Activated CD4-positive, alpha-beta T cell treated with anti-CD3 and anti-CD28 coated beads for 24 hours (primary cell): ENCODE measurements around the gene CNTN5.

Source experiments
- DNase-seq, 2 donors: peaks; one replicate each; pipeline ENCODE4 v3.0.0-alpha.2; 2020; ENCODE audit warnings: low read depth in 2 of 2

CNTN5 gene

DNA sequence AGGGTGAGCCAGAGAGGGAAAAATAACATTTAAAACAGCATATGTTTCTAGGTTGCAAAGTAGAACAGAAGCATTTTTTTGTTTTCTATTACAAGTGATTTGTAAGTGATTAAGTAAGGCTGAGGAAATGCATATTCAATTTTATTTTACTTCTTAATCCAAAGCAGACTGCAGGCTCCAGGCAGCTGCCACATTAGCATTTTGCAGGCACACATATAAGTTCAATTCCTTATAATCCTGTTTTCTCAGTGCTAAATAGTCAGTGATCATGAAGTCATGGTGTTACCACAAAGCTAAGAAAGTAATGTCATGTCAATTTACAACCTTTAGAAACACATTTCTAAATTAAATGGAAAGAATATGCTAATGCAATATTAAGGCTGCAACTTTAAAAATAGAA is 149.8 kb downstream of the CNTN5 start:
- DNase-seq, result no peak

DNA sequence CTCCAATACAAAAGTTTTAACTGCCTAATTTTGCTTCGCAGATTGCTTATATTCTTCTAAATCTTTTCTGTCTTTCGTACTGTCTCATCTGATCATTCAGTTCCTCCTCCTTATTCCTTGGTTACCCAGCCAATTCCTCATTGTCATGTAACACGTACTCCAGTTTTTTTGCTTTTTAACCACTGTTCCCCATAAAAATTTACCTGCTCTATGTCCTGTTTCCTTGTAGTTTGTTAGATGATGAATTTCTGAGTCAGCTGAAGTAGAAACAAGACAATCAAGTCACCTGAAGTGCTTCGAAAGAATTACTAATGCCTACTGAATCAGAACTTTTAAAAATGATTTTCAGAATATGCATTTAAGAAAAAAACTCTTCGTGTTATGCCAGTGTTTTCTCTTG is 150.6 kb downstream of the CNTN5 start:
- DNase-seq, result no peak

DNA sequence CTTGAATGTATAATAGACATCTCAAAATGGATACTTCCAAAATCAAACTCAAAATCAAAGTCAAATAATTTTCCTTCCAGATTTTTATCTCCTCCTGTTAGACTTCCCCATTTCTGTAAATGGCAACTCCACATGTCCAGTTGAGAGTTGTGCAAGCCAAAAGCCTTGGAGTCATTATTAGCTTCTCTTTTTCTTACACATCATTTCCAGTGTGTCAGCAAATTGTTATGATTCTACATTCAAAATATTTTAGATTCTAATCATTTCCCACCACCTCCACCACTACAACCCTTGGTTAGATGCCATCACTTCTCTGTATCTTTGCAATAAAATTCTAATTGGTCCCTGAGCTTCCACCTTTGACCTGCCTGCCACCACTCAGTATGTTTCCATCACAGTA is 155.7 kb downstream of the CNTN5 start:
- DNase-seq, result no peak

DNA sequence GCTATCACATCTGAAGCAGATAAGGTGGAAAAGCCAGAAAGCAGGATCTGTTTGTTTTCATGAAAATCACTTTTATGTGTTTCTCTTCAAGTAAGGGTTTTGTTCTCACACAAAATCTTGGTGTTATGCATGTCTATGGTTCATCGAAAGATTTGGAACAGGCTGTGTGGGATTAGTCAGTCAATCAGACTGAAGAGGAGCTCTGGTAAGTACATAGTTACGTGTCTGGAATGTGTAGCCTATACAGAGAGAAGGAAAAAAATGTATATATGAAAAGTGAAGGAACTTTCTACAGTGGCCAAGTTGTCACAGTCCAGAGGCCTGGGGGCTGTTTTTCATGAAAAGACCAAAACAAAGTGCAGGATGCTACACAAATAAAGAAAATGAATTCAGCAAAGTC is 156.7 kb downstream of the CNTN5 start:
- no peak for DNase-seq

DNA sequence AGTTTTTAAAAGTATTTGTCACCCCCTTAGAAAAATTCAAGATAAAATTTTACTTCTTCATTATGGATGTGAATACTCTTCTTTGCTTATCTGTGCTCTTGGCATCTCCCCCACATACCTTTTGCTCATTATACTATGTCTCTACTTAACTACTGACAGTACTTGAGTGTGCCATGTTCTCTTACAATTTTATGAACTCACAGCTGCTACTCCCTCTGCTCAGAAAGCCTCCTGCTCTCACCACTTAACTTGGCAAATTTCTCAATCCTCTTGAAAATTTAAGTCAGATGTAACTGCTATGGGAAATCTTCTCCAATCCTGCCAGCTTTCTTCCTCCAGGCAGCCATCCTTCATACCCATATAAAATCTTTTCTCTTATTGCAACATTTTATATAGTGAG is 163.4 kb downstream of the CNTN5 start:
- no peak for DNase-seq

DNA sequence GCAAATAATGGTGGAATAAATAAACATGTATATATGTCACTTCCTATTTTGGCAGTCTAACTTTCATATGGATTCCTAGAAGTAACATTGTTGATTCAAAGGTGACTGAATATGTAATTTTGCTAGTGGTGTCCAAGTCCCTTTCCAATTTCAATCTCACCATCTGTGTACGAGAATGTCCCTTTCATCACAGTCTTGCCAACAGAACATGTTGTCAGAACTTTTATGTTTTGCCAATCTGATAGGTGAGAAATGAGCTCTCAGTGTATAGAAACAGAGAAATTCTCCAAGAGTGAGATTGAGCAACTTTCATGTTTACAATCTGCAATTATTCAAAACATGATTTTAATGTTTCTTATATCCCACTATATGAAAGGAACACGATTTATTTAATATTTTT is 167.5 kb downstream of the CNTN5 start:
- DNase-seq, result no peak

DNA sequence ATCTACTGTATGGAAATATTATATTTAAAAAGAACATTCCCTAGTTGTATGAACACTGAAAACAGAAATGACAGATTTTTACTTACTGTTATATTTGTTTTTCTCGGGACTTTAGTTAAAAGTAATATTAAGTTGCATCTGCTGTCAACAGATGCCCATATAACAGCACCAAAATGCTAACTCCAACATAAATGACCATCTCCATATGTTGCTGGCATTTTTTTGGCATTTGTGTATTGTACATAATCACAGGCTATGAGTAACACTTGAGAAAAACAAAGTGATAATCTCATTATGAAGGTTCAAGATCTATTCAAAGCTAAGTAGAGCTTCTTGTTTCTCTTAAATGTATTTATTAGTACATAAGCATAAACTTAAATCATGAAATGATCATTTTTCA is 172.0 kb downstream of the CNTN5 start:
- no peak for DNase-seq

DNA sequence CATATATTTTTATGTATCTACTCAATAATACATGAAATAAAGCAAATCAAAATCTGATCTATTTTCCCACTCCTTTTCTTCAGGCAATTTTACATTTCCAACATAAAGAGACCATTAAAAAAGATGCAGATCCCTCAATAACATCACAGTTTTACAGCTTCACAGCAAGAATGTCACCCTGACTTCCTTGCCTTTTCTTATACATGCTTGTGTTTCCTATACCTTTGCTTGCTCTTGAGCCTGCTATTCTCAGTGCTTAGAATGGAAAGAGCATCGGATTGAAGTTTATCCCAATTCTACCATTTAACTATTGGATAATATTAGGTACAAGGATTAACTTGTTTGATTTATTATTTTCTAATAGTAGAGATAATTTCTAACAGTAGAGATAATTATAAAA is 176.7 kb downstream of the CNTN5 start:
- no peak for DNase-seq

DNA sequence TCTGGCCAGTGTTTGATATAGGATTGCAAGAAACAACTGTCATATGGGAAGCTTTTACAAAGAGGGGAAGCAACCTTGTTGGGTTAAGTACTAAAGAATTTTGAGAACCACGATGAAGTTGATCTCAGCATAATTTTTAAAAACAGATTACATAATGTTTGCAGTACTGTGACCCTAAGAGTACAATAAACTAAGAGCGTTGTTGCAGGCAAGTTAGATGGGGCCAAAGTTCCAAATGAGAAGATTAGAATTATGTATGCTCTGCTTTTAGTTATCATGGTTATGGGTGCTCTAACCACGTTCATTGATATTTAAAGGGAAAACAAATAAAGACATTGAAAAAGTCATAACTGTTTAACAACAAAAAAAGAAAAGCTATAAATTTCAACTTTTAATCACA is 177.5 kb downstream of the CNTN5 start:
- no peak for DNase-seq

DNA sequence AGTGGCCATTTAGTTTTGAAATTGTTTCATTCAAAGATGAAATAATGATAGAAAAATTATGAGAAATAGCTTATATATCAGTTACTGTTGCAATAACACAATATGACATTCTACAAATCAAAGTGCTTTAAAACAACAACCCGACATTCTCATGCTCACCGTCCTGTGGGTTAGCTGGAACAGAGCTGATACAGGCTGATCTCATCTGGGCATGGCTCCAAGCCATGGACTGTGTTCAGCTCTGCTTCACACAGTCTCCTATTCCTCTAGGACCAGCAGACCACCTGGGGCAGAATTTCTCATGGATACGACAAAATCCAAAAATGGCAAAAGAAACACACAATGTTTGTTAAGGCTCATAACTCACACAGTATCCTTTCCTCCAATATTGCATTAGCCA is 178.6 kb downstream of the CNTN5 start:
- no peak for DNase-seq

DNA sequence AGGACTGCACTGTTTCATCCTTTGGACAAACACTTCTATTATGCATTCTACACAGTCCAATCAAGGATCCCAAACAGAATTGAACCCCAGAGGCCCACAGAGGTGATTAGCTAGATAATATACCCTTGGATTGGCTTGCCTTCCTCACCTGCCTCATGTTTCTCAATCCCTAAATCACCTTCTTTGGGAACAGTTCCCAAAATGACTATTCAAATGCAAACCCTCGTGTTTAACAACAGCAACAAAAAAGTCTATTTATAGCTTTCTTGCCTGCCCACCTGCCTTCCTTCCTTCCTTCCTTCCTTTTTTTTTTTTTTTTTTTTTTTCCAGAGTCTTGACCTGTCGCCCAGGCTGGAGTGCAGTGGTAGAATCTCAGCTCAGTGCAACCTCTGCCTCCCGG is 180.0 kb downstream of the CNTN5 start:
- DNase-seq, result no peak

DNA sequence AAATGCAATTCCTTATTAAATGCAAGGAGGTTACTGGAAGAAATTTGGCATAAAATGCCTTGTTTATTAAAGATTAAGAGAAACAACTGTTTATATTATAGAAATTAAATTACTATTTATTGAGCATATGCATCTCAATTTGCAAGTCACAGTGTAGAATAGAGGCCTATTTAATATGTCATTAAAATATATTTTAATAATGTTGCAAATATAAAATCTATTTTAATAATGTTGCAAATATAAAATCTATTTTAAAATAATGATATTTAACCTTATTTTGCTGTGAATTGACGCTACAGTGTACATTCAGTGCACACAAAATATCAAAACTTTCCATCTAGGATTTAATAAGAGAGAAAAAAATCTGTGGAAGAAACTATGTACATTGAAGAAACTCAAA is 188.1 kb downstream of the CNTN5 start:
- DNase-seq, result no peak

DNA sequence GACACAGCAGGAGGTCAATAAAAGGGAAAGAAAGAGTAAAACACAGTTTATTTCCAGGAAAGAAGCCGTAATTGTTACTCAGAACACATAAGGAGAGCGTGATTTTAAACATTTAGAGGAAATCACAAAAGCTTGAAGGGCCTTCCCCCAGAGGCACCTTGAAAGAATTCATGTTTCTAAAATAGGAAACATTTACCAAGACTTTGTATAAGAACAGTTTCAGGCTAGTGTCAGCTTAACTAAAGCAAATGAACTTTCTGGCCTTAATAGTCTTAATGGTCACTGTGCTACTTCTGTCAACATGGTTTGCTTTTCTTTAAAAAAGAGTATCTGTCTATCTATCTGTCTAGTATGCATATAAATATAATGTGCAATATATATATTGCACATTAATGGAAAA is 208.8 kb downstream of the CNTN5 start:
- no peak for DNase-seq

DNA sequence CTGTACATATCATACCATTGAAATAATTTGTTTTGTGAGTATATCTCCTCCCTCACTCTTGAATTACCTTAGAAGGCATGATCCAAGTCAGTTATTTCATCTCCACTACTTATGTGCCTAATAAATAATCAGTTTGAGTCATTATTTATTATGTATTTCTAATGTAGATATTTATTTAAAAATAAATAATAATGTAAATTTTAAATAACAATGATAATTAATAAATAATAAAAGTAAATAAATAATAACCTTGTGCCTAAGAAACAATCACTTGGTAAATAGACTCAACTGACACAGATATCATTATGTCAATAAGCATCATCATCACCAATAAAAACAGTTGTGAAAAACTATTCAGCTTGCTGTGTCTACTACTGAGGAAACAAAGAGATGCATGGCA is 213.8 kb downstream of the CNTN5 start:
- no peak for DNase-seq

DNA sequence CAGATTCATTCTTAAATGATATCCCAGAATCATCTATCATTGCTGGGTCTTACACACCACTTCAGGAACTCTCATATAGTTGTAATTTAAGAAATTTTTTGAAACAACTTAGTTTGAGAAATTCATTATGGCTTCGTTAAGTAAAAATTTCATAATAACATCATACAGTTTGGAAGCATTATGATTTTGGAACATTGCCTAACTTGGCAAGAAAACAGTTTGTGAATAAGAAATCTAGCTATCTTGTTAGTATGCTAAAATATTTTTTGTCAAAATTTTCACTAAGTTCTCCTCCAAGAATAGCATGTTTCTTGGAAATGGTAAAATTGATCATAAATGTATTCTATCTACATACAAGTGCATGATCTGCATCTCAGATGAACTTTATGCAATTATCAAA is 217.7 kb downstream of the CNTN5 start:
- DNase-seq, result no peak

DNA sequence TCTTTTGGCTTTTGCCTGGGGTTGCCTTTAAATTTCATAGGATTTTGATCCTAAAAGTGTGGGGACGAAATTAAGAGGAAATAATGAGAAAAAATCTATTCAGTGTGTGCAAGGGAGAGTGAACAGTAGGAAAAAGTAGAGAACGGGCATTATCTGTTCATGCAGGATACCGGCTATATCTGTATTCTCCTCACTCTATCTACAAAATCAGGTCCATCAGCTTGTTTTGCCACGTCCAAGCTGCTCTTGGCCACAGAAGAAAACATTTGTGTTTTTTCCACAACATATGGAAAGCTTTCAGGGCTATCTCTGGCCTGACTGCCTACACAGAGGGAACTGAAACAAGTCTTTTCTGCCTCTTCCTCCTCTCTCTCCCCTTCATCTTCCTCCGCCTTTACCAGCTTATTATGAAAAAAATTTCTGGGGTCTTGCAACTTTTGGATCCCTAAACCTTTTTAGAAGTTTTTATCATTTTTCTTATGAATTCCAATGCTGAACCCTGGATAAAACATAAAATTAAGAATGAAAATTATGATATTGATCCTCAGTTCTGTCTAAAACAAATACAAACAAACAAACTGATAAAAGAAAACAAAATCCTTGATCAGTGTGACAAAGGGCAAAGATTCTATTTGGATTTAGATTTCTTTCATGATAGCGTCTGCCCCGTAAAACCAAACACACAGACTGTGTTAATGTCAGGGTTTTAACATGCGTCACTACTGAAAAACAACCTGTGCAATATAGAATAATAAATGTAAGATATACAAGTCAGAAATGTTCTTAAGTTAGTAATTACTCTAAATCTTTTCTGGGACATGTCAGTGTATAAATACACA is 219.7 kb downstream of the CNTN5 start:
- DNase-seq, result no peak

DNA sequence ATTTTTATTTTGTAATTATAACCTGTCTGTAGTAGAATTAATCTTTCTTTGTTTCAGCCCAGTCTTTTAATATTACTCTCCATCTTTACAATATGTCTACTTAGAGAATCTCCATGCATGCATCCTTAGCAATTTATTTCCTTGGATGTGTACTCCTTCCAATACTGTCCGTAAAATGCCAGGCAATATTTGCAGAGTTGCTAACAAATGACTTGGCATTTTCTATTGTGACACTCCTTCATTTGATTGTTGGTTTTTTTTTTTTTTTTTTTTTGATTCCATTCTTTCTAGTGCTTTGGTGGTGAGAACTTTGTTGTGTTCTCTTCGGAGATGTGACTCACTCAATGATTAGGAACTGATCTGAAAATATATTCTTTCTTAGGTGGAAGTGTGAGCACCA is 220.3 kb downstream of the CNTN5 start:
- no peak for DNase-seq

DNA sequence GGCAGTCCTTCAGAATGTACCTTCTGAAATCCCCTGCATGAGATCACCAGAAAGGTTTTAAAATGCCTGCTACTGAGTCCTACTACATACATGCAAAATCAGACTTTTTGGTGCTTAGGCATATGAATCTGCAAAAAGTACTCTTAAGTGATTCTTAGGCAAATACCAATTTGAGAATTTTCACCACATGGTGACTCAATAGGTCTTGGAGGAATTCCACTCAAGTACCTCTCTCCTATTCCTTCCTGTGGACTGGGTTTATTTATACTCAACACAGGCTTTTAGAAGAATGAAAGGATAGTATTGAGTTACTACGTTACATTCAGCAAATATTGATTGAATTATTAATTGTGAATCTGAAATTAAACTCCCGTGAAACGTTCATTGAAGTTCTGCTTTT is 223.9 kb downstream of the CNTN5 start:
- DNase-seq, result no peak

DNA sequence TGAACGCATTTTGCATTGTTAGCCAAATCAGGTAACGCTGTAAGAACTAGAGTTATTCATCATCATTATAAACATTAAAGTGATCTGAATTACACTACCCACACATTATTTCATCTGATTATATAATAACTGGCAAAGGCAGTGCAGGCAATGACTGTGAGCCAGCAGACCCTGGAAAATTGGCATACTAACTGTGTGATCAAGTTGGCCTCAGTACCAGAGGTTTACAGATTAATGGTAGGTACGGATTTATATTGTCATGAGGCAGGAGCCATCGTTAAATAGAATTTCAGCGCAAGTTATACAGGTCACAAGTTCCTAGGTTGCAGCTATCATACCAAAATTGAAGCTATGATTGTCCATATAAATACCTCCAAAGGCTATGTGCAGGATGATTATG is 225.4 kb downstream of the CNTN5 start:
- no peak for DNase-seq

DNA sequence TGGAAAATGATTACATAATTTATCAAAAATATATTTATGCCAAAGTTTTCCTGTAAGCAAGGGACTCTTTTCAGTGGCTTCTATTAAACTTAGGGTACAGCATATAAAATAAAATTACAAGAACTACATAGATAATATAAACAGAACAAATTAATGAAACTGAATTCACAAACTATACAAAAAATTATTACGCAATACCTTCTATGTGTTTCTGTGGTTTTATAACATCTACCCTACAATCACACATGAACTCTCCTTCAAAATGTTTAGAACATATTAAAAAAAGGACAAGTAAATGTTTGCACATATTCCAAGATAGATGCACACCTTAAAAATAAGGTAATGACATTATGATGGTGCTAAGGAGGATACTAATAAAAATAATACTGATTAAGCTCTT is 235.9 kb downstream of the CNTN5 start:
- DNase-seq, result no peak

DNA sequence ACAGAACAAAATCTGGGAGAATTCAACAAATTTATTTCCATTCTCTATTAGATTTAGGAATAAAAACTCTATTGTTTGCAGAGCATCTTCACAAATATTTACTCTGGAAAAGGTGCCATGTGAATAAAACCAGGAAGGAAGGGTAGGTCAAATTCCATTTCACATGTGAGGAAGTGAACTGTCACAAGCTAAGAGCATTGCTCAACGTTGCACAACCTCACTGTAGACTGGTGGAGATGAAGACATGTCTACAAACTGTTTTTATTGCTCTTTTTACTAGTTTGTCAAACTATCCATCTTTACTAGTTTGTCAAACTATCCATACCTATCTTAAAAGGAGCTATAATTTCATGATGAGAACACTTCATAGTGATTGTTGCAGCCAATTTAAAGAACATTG is 236.4 kb downstream of the CNTN5 start:
- DNase-seq, result no peak

DNA sequence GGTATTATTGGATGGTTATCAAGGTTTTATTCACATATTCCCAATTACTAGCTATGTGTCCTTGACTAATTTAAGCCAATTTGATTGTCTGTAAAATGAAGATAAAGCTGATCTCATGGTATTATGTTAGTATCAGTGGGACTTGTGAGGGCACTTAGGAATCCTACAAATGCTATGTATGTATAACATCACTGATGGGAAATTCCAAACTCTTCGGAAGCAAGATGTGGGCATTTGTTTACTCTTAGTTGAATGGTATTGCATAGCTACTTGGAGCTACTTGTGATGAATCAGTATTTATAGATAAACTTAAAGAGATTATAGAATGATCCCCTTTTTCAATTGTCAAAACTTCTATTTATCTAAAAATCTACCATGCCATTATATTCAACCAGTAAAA is 239.9 kb downstream of the CNTN5 start:
- DNase-seq, result no peak

DNA sequence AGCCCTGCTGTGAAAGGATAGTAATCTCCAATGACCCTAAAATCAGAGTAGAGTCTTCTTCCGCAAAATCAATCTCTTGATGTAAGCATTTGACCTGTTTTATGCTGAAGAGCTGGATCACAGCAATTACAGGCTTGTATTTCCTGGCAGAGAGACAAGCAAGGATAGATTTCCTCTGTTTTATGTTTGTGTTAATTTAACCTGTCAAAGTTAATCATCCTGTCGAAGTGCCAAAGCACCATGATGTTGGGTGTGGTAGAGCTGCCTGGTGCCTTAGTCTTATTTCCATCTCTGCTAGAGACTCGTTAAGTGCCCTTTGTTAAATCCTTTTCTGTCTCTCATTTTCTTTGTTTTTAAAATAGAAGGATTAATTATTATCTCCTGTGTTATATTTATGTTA is 248.1 kb downstream of the CNTN5 start:
- no peak for DNase-seq

DNA sequence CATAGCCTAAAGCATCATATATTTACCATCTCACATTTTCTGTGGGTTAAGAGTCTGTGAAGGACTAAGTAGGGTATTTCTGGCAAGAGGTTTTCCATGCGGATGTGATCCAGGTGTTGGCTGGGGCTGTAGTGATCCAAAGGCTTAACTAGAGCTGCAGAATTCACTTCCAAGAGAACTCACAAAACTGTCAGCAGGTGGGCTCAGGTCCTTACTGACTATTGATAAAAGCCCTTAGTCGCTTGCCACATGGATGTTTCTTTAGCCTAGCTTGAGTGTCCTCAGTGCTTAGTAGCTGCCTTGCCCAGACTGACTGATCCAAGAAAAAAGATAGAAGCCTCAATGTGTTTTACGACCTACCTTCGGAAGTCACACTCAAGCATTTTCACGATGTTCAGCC is 250.8 kb downstream of the CNTN5 start:
- no peak for DNase-seq
